ENCODE data around the gene TCF7.

The TCF7 gene

GRCh38 chr5:134113902-134114875, at the start of gene TCF7:
TCF7 (plus strand) TSS chr5:134114681; CDS start chr5:134114907, 226 bp downstream.
- Histone ChIP-seq H3K79me2 (ENCODE audit: insufficient read depth, low read length) (no peaks in the 10 kb centered on the region), H3K4me2 (ENCODE audit: low read depth, low read length, poor library complexity, severe bottlenecking) (peak within 1 kb of the TSS; percentile 68), H3K4me3 (ENCODE audit: insufficient read depth, low read length, poor library complexity, severe bottlenecking) (peak within 1 kb of the TSS; percentile 52), H3K9ac (ENCODE audit: low read length) (peak within 1 kb of the TSS; percentile 41; the same call in 1 of the 2 replicates), H3F3A (ENCODE audit: insufficient read depth) (no peaks in the 10 kb centered on the region), H3K27ac (ENCODE audit: low read depth, low read length) (no peak within 1 kb of the TSS), H3K36me3 (ENCODE audit: low read length) (no peaks in the 10 kb centered on the region), H2AFZ (ENCODE audit: low read depth, low read length, severe bottlenecking) (peak within 1 kb of the TSS; percentile 86), H4K20me1 (ENCODE audit: low read depth, low read length) (no peaks in the 10 kb centered on the region), H3K27me3 (ENCODE audit: low read length) (no peaks in the 10 kb centered on the region), H3K9me2 (replicated peaks; ENCODE audit: insufficient read depth, low read length) (no peaks in the 10 kb centered on the region), H3K9me3 (ENCODE audit: insufficient read depth, low read length) (no peaks in the 10 kb centered on the region)
- no peak for TF ChIP-seq CTCF (IDR thresholded peaks at IDR 0.05; ENCODE audit: insufficient read depth, low read length, poor library complexity, severe bottlenecking)
- TF ChIP-seq EZH2phosphoT487 (conservative IDR thresholded peaks at IDR 0.05; ENCODE audit: low read length) = no peak

GRCh38 chr5:134069553-134069952, 44.9 kb upstream of the TCF7 start:
- Histone ChIP-seq H3K79me2 (ENCODE audit: insufficient read depth, low read length) (no peaks in the 10 kb centered on the region), H3K9me2 (replicated peaks; ENCODE audit: insufficient read depth, low read length) (no peaks in the 10 kb centered on the region), H4K20me1 (ENCODE audit: low read depth, low read length) (no peaks in the 10 kb centered on the region), H3K9me3 (ENCODE audit: insufficient read depth, low read length) (no peaks in the 10 kb centered on the region), H3K36me3 (ENCODE audit: low read length) (no peaks in the 10 kb centered on the region), H3K27ac (ENCODE audit: low read depth, low read length) (no peak overlapping the region), H2AFZ (ENCODE audit: low read depth, low read length, severe bottlenecking) (no peak overlapping the region), H3K27me3 (ENCODE audit: low read length) (no peaks in the 10 kb centered on the region), H3F3A (ENCODE audit: insufficient read depth) (no peaks in the 10 kb centered on the region), H3K4me3 (ENCODE audit: insufficient read depth, low read length, poor library complexity, severe bottlenecking) (no peak overlapping the region), H3K4me2 (ENCODE audit: low read depth, low read length, poor library complexity, severe bottlenecking) (no peak overlapping the region), H3K9ac (ENCODE audit: low read length) (no peak overlapping the region)
- no peak for TF ChIP-seq EZH2phosphoT487 (conservative IDR thresholded peaks at IDR 0.05; ENCODE audit: low read length)
- no peak for TF ChIP-seq CTCF (IDR thresholded peaks at IDR 0.05; ENCODE audit: insufficient read depth, low read length, poor library complexity, severe bottlenecking)

GRCh38 chr5:134070725-134071613, 43.5 kb upstream of the TCF7 start:
- Histone ChIP-seq H3K4me2 (ENCODE audit: low read depth, low read length, poor library complexity, severe bottlenecking) (no peak overlapping the region), H3K27me3 (ENCODE audit: low read length) (no peaks in the 10 kb centered on the region), H4K20me1 (ENCODE audit: low read depth, low read length) (no peaks in the 10 kb centered on the region), H3F3A (ENCODE audit: insufficient read depth) (no peaks in the 10 kb centered on the region), H3K9me2 (replicated peaks; ENCODE audit: insufficient read depth, low read length) (no peaks in the 10 kb centered on the region), H3K9ac (ENCODE audit: low read length) (no peak overlapping the region), H3K9me3 (ENCODE audit: insufficient read depth, low read length) (no peaks in the 10 kb centered on the region), H3K27ac (ENCODE audit: low read depth, low read length) (no peak overlapping the region), H2AFZ (ENCODE audit: low read depth, low read length, severe bottlenecking) (no peak overlapping the region), H3K79me2 (ENCODE audit: insufficient read depth, low read length) (no peaks in the 10 kb centered on the region), H3K36me3 (ENCODE audit: low read length) (no peaks in the 10 kb centered on the region), H3K4me3 (ENCODE audit: insufficient read depth, low read length, poor library complexity, severe bottlenecking) (no peak overlapping the region)
- no peak for TF ChIP-seq CTCF (IDR thresholded peaks at IDR 0.05; ENCODE audit: insufficient read depth, low read length, poor library complexity, severe bottlenecking)
- no peak for TF ChIP-seq EZH2phosphoT487 (conservative IDR thresholded peaks at IDR 0.05; ENCODE audit: low read length)

All from SU-DHL-6 (cell line).